ENCODE results near the gene PDE4B.

The PDE4B gene

GRCh38 chr1:66292305-66292704 is 499.6 kb downstream of the PDE4B start:
- DNase-seq = no peak

- peak in 10 of 14 donors; percentile 4 to 61 (median 36) for DNase-seq
Observed at GRCh38 chr1:66292944-66293343, 500.2 kb downstream of the PDE4B start.

GRCh38 chr1:66294707-66295370 is 502.1 kb downstream of the PDE4B start:
- no peak for DNase-seq

GRCh38 chr1:66295803-66296202 is 503.1 kb downstream of the PDE4B start:
- no peak for DNase-seq

- no peak for DNase-seq
Observed at GRCh38 chr1:66296370-66296769, 503.7 kb downstream of the PDE4B start.

- DNase-seq = no peak
Observed at GRCh38 chr1:66296951-66297350, 504.3 kb downstream of the PDE4B start.

GRCh38 chr1:66298464-66298863 is 505.8 kb downstream of the PDE4B start:
- no peak for DNase-seq

GRCh38 chr1:66300280-66300971 is 507.7 kb downstream of the PDE4B start:
- peak in 1 of 14 donors; percentile 22 for DNase-seq

- DNase-seq = no peak
Observed at GRCh38 chr1:66300972-66301451, 508.3 kb downstream of the PDE4B start.

- DNase-seq = no peak
Observed at GRCh38 chr1:66302184-66302742, 509.6 kb downstream of the PDE4B start.

- DNase-seq = no peak
Observed at GRCh38 chr1:66302815-66303214, 510.1 kb downstream of the PDE4B start.

GRCh38 chr1:66303646-66304045 is 511.0 kb downstream of the PDE4B start:
- no peak for DNase-seq

GRCh38 chr1:66304128-66304527 is 511.4 kb downstream of the PDE4B start:
- DNase-seq = no peak

GRCh38 chr1:66305927-66306326 is 513.2 kb downstream of the PDE4B start:
- no peak for DNase-seq

GRCh38 chr1:66309006-66309741 is 516.5 kb downstream of the PDE4B start:
- DNase-seq = no peak

GRCh38 chr1:66311092-66311491 is 518.4 kb downstream of the PDE4B start:
- DNase-seq = no peak

- DNase-seq = no peak
Observed at GRCh38 chr1:66311628-66312027, 518.9 kb downstream of the PDE4B start.

GRCh38 chr1:66312271-66312990 is 519.7 kb downstream of the PDE4B start:
- no peak for DNase-seq

- no peak for DNase-seq
Observed at GRCh38 chr1:66313429-66313828, 520.7 kb downstream of the PDE4B start.

GRCh38 chr1:66315671-66316070 is 523.0 kb downstream of the PDE4B start:
- no peak for DNase-seq

GRCh38 chr1:66316464-66317247 is 524.0 kb downstream of the PDE4B start:
- no peak for DNase-seq

- no peak for DNase-seq
Observed at GRCh38 chr1:66317248-66317515, 524.5 kb downstream of the PDE4B start.

Data from C1 segment of cervical spinal cord (tissue), 14 donors.